HG03095 (cell line): Measurements from ENCODE around the gene SNX8.
"Not testable (repeated sequence)": the region's sequence is repeated elsewhere in the genome, so short reads cannot be mapped to it uniquely, and the experiment has no call there.

Experiments
- ATAC-seq: cut with Tn5 transposase; IDR thresholded peaks from one replicate; pipeline ENCODE4 v1.9.1; 2021; ENCODE audit warnings: moderate library complexity; ENCODE audit not compliant: unreplicated experiment

SNX8 gene

GRCh38 chr7:2314209-2314955 lies at the start of gene SNX8:
TSS of gene SNX8 (minus strand) at chr7:2314441. CDS start at chr7:2314421, 20 bp downstream.
- ATAC-seq = peak; percentile 57

GRCh38 chr7:2362385-2363088 lies 48.3 kb upstream of the SNX8 start:
- no peak for ATAC-seq

- no peak for ATAC-seq
These were observed 46.6 kb upstream of the SNX8 start for GRCh38 chr7:2360796-2361195.

- ATAC-seq = no peak
These were observed 45.4 kb upstream of the SNX8 start for GRCh38 chr7:2359610-2360009.

- ATAC-seq = no peak
These were observed 44.8 kb upstream of the SNX8 start for GRCh38 chr7:2358968-2359527.

GRCh38 chr7:2357571-2357970 lies 43.3 kb upstream of the SNX8 start:
- ATAC-seq = no peak

GRCh38 chr7:2357165-2357564 lies 42.9 kb upstream of the SNX8 start:
- no peak for ATAC-seq

- ATAC-seq = no peak
These were observed 41.4 kb upstream of the SNX8 start for GRCh38 chr7:2355705-2356008.

GRCh38 chr7:2354939-2355704 lies 40.9 kb upstream of the SNX8 start:
- peak; percentile 18 for ATAC-seq

GRCh38 chr7:2354186-2354938 lies 40.1 kb upstream of the SNX8 start, which contains the start of gene EIF3B:
TSS of gene EIF3B (plus strand) at chr7:2354827. CDS start at chr7:2354922, 95 bp downstream.
- peak; percentile 76 for ATAC-seq

- ATAC-seq = peak; percentile 35
These were observed 39.6 kb upstream of the SNX8 start for GRCh38 chr7:2353936-2354185.

GRCh38 chr7:2353113-2353935 lies 39.1 kb upstream of the SNX8 start:
- no peak for ATAC-seq

GRCh38 chr7:2350861-2351260 lies 36.6 kb upstream of the SNX8 start:
- no peak for ATAC-seq

GRCh38 chr7:2350055-2350454 lies 35.8 kb upstream of the SNX8 start:
- no peak for ATAC-seq

- ATAC-seq = not testable (repeated sequence)
These were observed 33.3 kb upstream of the SNX8 start for GRCh38 chr7:2347351-2348063.

GRCh38 chr7:2336626-2337299 lies 22.5 kb upstream of the SNX8 start:
- ATAC-seq = no peak

GRCh38 chr7:2332606-2333231 lies 18.5 kb upstream of the SNX8 start:
- not testable (repeated sequence) for ATAC-seq

- ATAC-seq = no peak
These were observed 17.5 kb upstream of the SNX8 start for GRCh38 chr7:2331707-2332106.
